OCI-LY7 (cell line): ENCODE results near the gene AGPAT3.

Experiments
- EZH2phosphoT487 ChIP-seq: fragments of 200-600 bp; sonication (generic); IDR thresholded peaks from 2 replicates; pipeline ENCODE4 v1.6.1; 2018; ENCODE audit warnings: low read depth, borderline replicate concordance, mild to moderate bottlenecking, mixed run types, antibody characterized with exemption, low read length, moderate library complexity, mixed read lengths
- TF ChIP-seq, protein P1 (sequence below): fragments of 200-600 bp; sonication (generic); conservative IDR thresholded peaks from 2 replicates; pipeline ENCODE4 v1.5.1; 2014; ENCODE audit warnings: mild to moderate bottlenecking, antibody characterized with exemption, low read length, moderate library complexity, mixed read lengths

DNA sequence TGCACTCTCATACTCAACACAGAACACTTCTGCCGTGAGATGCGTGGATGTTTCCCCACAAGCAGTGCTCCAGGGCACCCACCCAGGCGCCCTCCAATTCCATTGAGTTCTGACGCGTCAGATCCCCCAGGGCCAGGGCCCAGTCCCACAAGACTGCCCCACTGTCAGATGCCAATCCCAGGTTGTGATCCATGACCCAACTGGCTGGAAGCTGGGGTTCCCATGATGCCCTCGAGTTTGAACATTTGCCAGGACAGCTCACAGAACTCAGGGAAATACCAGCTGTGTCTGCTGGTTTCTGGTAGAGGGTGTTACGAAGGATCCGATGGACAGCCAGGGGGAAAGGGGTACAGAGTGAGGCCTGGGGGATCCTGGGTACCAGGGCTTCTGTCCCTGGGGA lies 58.4 kb downstream of the AGPAT3 start:
- TF ChIP-seq EZH2phosphoT487, result no peak
- TF ChIP-seq, protein P1, sequence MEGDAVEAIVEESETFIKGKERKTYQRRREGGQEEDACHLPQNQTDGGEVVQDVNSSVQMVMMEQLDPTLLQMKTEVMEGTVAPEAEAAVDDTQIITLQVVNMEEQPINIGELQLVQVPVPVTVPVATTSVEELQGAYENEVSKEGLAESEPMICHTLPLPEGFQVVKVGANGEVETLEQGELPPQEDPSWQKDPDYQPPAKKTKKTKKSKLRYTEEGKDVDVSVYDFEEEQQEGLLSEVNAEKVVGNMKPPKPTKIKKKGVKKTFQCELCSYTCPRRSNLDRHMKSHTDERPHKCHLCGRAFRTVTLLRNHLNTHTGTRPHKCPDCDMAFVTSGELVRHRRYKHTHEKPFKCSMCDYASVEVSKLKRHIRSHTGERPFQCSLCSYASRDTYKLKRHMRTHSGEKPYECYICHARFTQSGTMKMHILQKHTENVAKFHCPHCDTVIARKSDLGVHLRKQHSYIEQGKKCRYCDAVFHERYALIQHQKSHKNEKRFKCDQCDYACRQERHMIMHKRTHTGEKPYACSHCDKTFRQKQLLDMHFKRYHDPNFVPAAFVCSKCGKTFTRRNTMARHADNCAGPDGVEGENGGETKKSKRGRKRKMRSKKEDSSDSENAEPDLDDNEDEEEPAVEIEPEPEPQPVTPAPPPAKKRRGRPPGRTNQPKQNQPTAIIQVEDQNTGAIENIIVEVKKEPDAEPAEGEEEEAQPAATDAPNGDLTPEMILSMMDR, result no peak
